Measurements from ENCODE around the gene KDM4C. TPM values are rescaled to one million over a fixed set of nuclear protein-coding genes. Genes with fewer than 3 reads are reported as not detected.
"Not testable (repeated sequence)": the region's sequence is repeated elsewhere in the genome, so short reads cannot be mapped to it uniquely, and the experiment has no call there.

KDM4C gene
- total RNA-seq, 1 donor from 2014 or later, result 48.4 TPM

- intact Hi-C loops (cut with micrococcal nuclease), result no loop called here
These were observed 253.8 kb downstream of the KDM4C start for GRCh38 chr9:7011395-7012067.

GRCh38 chr9:7027996-7028395, 270.2 kb downstream of the KDM4C start:
- intact Hi-C loops (cut with micrococcal nuclease), result no loop called here

DNA sequence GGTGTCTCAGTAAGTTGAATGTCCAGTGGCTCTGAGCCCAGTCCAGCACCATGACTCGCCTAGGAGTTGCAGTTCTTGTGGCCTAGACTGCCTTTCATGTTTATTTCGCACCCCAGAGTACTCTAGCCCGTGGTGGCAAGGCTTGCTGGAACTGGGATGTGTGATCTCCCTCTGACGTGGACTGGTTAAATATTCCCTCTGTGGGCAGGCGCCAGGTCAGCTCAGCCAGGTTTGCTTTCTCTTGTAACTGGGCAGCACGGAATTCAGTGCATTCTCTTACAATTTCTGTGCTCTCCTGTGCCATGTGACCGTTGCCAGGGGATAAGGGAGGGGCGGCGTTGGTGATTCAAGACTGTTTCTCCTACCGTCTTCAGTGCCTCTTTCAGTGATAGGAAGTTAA, 270.8 kb downstream of the KDM4C start:
- intact Hi-C loops (cut with micrococcal nuclease), result no loop called here

DNA sequence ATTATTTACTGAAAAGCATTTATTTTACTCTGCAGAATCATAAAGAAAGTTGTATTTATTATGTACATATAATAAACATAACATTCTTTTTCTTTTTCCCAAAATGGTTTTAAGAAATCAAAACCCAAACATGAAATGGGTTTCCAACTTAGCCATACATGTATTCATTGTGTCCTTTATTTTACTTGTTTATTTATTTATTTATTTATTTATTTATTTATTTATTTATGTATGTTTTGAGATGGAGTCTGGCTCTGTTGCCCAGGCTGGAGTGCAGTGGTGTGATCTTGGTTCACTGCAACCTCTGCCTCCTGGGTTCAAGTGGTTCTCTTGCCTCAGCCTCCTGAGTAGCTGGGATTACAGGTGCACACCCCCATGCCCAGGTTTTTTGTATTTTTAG, 273.2 kb downstream of the KDM4C start:
- intact Hi-C loops (cut with micrococcal nuclease), result not testable (repeated sequence)

DNA sequence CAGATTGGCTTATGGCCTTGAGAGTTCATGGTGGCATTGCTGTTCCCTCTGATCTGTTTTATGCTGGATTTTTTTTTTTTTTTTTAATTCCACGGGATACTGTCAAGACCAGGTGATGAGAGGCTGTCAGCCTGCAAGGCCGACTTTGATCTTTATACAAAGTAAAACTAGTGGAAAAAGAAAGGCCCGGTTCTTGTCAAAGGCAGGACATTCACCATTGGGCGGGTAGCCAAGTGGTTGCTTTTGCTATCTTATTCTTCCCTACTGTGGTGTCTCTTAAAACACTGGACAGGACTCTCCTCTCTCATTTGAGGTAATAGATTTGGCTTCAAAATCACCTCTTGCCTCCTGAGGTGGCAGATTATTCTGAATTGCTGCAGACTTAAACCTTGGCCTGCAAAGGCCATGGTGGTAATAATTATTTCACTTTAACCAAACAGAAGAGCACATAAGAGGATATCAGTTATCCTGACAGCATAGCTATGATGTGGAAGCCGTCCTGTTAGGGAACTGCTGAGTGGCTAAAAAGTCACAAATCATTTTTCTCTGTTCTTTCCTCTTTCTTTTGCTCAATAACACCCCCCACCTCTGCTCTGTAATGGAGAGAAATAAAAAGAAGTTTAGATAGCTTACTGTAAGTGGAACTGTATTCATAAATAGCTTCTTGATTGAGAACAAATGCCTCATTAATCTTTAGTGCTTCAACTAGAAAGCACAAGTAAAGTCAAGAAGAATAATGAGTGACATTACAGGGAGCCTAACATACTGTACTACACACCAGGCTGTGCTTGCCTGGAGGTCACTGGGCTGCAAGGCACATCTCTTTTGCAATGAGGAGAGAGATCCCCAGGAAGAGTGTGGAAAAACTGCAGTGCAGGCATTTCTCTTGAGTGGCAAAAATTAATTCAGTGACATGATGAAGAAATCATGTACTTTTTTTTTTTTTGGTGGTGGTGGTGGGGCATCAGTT, 275.6 kb downstream of the KDM4C start:
- intact Hi-C loops (cut with micrococcal nuclease), result no loop called here

DNA sequence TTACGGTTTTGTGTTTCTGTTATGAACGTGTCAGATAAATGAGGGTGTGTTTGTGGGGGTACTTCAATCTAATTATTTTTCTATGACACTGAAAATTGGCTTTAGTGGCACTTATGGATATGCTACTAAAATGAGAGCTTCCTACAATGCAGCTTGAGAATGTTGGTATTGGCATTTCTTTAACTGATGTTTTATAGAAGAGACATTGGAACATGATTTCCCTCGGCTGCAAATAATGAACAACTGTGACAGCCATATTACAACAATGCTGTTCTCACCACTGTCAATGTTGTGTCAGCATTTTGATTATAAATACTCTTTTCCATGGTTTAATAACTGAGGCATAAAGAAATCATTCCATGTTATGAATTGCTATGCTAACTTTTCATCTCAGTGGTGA, 279.4 kb downstream of the KDM4C start:
- intact Hi-C loops (cut with micrococcal nuclease), result no loop called here

- intact Hi-C loops (cut with micrococcal nuclease), result no loop called here
These were observed 284.4 kb downstream of the KDM4C start for GRCh38 chr9:7042124-7042523.

- intact Hi-C loops (cut with micrococcal nuclease), result no loop called here
These were observed 287.6 kb downstream of the KDM4C start for GRCh38 chr9:7045361-7045760.

DNA sequence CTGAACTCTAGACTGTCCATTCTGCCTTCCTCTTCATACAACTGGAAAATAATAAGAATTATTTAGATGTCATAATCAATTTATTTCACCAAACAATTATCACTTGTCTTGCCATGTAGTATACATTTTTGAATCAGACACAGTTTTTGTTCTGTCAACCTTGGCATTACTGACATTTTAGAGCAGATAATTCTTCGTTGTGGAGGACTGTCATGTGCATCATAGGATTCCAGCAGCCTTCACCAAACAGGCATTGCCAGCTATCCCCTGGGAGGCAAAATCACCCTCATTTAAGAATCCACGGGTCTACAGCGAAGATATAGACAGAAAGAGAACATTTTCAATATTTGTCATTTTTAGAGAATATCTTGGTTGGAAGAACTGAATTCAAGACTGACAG, 293.9 kb downstream of the KDM4C start:
- intact Hi-C loops (cut with micrococcal nuclease), result loop anchor here (1.0 to 10.0 kb wide), 6 partner anchors 135 to 519 kb away; no protein-coding TSS in a partner anchor

DNA sequence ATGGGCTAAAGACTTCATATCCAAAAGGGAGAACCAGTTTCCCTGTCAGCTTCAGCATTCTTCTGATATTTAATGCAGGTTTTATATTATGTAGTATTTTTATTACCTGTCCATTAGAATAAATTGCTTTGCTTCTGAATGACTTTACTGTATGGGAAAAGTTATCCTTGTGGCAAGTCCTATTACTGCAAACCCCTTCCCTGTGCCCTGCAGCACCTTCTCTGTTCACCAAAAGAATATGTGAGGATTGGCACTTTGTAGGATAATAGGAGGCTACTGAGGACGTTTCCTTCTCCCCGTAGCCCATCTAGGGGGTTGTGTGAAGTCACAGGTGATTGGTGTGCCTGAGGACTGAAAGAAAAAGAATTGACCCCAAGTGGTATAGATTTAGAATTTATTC, 296.1 kb downstream of the KDM4C start:
- intact Hi-C loops (cut with micrococcal nuclease), result loop anchor here (2.0 to 10.0 kb wide), 3 partner anchors 211 to 351 kb away; no protein-coding TSS in a partner anchor

- intact Hi-C loops (cut with micrococcal nuclease), result loop anchor here (10.0 kb wide), 2 partner anchors 209 to 349 kb away; no protein-coding TSS in a partner anchor
These were observed 297.6 kb downstream of the KDM4C start for GRCh38 chr9:7055171-7055903.

DNA sequence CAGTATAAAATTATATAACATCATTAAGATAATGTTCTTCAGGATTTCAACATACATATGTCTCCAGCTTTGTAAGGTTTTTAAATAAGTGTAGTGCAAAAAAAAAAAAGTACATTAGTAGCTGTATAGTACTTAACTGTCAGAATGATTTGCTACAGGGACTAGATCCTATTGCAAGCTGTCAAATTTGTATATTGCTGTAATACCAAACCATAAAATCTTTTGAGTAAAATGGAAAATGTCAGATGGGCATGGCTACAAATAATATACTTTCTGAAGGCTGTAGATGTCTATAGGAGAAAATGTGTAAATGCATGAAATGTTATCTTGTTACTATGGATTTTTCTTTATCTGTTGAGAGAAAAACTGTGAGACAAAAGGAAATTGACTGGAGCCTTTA, 298.5 kb downstream of the KDM4C start:
- intact Hi-C loops (cut with micrococcal nuclease), result loop anchor here (10.0 kb wide), 2 partner anchors 209 to 349 kb away; no protein-coding TSS in a partner anchor

- intact Hi-C loops (cut with micrococcal nuclease), result loop anchor here (10.0 kb wide), 2 partner anchors 206 to 346 kb away; no protein-coding TSS in a partner anchor
These were observed 300.7 kb downstream of the KDM4C start for GRCh38 chr9:7058473-7058872.

DNA sequence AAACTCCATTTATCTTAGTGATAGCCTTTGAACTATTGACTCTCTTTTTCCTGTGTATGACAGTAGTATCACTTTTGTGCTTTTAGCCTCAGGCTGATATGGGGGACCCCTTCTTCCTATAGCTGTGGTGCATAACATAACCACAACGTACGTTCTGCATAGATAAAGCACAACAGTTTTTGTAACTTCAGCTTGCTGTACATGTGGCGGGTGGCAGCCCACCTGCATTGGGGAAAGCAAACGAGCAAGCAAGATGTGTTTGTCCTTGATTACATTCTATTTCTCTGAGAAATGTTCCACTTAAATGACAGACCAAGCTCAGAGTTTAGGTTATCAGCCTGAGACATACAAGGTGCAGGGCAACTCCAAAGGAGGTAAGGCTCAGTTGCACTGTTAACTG, 309.4 kb downstream of the KDM4C start:
- intact Hi-C loops (cut with micrococcal nuclease), result no loop called here

DNA sequence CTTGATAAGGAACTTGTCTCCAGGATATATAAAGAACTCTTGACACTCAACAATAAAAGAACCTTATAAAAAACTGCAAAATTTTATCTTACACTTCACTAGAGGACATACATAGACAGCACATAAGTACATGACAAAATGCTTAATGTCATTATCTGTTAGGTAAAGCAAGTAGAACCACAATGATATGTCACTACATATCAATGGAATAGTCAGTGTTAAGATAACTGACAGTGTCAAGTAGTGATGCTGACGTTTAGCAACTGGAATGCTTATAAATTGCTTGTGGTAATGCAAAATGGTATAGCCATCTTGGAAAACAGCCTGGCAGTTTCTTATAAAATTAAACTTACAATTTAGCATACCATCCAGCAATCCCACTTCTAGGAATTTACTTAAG, 314.1 kb downstream of the KDM4C start:
- intact Hi-C loops (cut with micrococcal nuclease), result no loop called here

DNA sequence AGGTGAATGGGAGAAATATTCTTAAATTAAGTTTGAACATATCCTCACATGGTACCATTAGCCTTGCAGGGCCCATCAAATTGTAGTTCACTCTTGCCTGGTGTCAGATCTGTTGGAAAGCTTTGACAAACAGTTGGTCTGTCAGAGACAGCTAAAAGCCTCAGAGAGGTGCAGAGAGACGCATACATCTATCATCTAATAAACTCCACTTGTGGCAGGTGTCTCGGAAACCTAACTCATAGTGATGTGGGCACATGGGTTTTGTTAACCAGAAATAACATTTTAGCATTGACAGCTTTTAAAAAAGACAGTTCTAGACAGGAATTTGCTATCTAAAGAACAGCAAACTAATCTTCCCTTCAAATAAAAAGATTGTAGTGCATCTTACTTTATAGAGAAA, 315.9 kb downstream of the KDM4C start:
- intact Hi-C loops (cut with micrococcal nuclease), result no loop called here

- intact Hi-C loops (cut with micrococcal nuclease), result no loop called here
These were observed 317.4 kb downstream of the KDM4C start for GRCh38 chr9:7075154-7075553.

GRCh38 chr9:7079051-7079450, 321.3 kb downstream of the KDM4C start:
- intact Hi-C loops (cut with micrococcal nuclease), result no loop called here

DNA sequence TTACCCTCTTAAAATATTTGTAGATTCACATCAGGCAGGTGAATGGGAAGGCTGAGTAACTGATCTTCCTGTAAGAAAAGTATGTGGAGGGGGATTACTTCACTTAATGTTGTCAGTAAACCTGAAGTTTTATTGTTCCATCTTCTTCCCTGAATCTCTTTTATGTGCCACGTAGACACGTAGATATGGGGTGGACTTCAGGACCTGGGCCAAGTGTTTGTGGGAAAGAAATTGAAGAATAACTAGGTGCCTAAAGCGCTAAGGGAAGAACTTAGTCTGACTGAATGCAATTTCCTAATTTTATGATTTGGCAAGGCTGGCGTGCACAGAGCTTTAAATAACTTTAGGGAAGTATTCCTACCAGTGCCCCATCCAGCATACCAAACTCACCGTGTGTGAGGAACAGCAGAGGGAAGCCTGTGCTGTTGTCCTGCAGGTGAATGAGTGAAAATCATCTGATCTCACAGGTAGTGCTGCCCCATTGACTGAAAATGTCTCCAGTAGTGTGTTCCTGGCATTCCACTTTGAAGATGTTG, 323.4 kb downstream of the KDM4C start:
- intact Hi-C loops (cut with micrococcal nuclease), result no loop called here

- intact Hi-C loops (cut with micrococcal nuclease), result no loop called here
These were observed 325.4 kb downstream of the KDM4C start for GRCh38 chr9:7083192-7083591.

DNA sequence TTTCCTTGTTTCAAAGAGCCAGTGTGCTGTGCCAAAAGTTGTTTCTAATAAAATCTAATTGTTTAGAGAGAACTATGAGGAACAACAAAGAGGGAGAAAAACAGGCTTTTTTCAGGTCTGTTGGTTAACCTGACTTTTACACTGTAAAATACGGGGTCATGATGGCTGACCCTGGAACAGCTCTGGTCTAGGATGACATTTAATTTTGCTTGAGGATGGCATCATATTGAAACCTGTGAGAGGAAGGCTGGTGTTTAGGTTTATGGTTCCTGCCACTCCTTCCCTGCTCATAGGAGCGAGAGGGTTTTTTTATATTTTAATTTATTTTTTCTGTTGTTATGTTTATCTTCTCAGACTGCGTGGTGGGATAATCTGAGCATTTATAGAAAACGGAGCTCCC, 327.6 kb downstream of the KDM4C start:
- intact Hi-C loops (cut with micrococcal nuclease), result no loop called here
